ENCODE data around the gene TAOK3.

The TAOK3 gene

GRCh38 chr12:118302053-118302452, 70.7 kb downstream of the TAOK3 start:
- DNase-seq (ENCODE audit: low read depth) = no peak
- TF ChIP-seq CTCF (IDR thresholded peaks at IDR 0.05; ENCODE audit: low read depth, low read length, missing control alignments) = no peak

GRCh38 chr12:118299791-118300460, 72.8 kb downstream of the TAOK3 start:
- H3K4me3 ChIP-seq (ENCODE audit: low read depth, low read length) = no peak overlapping the region
- TF ChIP-seq CTCF (IDR thresholded peaks at IDR 0.05; ENCODE audit: low read depth, low read length, missing control alignments) = no peak
- no peak for DNase-seq (ENCODE audit: low read depth)

More at GRCh38 chr12:118302053-118302452, 70.7 kb downstream of the TAOK3 start:
- H3K4me3 ChIP-seq (ENCODE audit: low read depth, low read length) = no peak overlapping the region

GRCh38 chr12:118297284-118297683, 75.4 kb downstream of the TAOK3 start:
- no peak overlapping the region for H3K4me3 ChIP-seq (ENCODE audit: low read depth, low read length)
- no peak for DNase-seq (ENCODE audit: low read depth)
- TF ChIP-seq CTCF (IDR thresholded peaks at IDR 0.05; ENCODE audit: low read depth, low read length, missing control alignments) = no peak

- no peak for DNase-seq (ENCODE audit: low read depth)
- no peak overlapping the region for H3K4me3 ChIP-seq (ENCODE audit: low read depth, low read length)
- no peak for TF ChIP-seq CTCF (IDR thresholded peaks at IDR 0.05; ENCODE audit: low read depth, low read length, missing control alignments)
Observed at GRCh38 chr12:118292836-118293235, 79.9 kb downstream of the TAOK3 start.

GRCh38 chr12:118290130-118290529, 82.6 kb downstream of the TAOK3 start:
- DNase-seq (ENCODE audit: low read depth) = no peak
- TF ChIP-seq CTCF (IDR thresholded peaks at IDR 0.05; ENCODE audit: low read depth, low read length, missing control alignments) = no peak
- no peak overlapping the region for H3K4me3 ChIP-seq (ENCODE audit: low read depth, low read length)

GRCh38 chr12:118288174-118288573, 84.5 kb downstream of the TAOK3 start:
- DNase-seq (ENCODE audit: low read depth) = no peak
- TF ChIP-seq CTCF (IDR thresholded peaks at IDR 0.05; ENCODE audit: low read depth, low read length, missing control alignments) = no peak
- no peak overlapping the region for H3K4me3 ChIP-seq (ENCODE audit: low read depth, low read length)

- no peak for TF ChIP-seq CTCF (IDR thresholded peaks at IDR 0.05; ENCODE audit: low read depth, low read length, missing control alignments)
- no peak overlapping the region for H3K4me3 ChIP-seq (ENCODE audit: low read depth, low read length)
- no peak for DNase-seq (ENCODE audit: low read depth)
Observed at GRCh38 chr12:118287728-118288127, 85.0 kb downstream of the TAOK3 start.
